Measurements from ENCODE around the gene SCYL1. TPM values are rescaled to one million over a fixed set of nuclear protein-coding genes. Genes with fewer than 3 reads are reported as not detected.

The SCYL1 gene
- total RNA-seq, 1 experiment from 2014 or later: 54.7 TPM

DNA sequence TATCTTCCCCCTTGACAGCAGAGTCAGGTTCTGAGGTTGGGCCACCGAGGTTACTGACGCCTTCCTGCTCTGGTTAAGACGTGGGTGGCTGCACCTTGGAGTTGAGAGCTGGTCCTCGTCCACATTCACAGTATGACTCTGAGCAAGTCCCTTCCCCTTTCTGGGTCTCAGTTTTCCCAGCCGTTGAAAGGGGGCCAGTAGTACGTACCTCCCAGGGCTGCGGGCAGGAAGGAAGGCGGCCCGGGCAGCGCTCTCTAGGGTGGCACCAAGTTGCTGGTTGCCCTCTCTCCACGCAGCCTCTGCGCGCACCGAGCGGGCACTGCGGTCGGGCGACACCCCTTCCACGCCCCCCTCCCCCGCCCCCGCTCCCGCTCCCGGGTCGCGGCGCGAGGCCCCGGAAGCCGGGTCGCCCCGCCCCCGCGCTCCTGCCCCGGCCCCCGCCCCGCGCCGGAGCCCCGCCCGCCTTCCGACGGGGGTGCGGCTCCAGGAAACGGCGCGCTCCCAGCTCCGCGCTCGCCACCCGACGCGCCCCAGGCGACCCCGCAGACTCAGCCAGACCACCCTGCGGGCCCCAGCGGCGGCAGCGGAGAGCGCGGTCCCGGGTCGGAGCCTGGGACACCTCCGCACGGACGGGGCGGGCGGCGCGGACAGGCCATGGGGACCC, 50.8 kb downstream of the SCYL1 start, which contains the start of gene EHBP1L1:
Gene EHBP1L1, plus strand, starts transcription at position 486 of the 664 bp plus-strand sequence. CDS start 250 bp downstream, outside the sequence.
- H3K27me3 Mint-ChIP-seq (ENCODE audit: low read depth): peaks cover 31% of the 10 kb centered on the region
- H3K23ac ChIP-seq (ENCODE audit: insufficient read length, low read depth, low read length): no peak within 1 kb of the TSS
- H4K5ac ChIP-seq (ENCODE audit: insufficient read length, low read depth, low read length): no peak within 1 kb of the TSS
- peaks cover 27 to 49% of the 10 kb centered on the region in 2 experiments for H3K4me1 Mint-ChIP-seq
- WGBS (ENCODE audit: extremely low coverage, insufficient read length, low lambda C conversion rate): no CpG with 5 or more reads among the region's 69 CpGs
- H2BK15ac ChIP-seq (ENCODE audit: low read depth, low read length): no peak within 1 kb of the TSS; the same call in 1 of the 2 replicates
- no peak within 1 kb of the TSS; a peak in 1 of 7 replicates for H3K27ac Mint-ChIP-seq
- H3K4me3 Mint-ChIP-seq: peak within 1 kb of the TSS; percentile 63 to 86
- H3K18ac ChIP-seq (ENCODE audit: insufficient read length, low read depth, low read length): no peak within 1 kb of the TSS
- H2BK120ac ChIP-seq (ENCODE audit: low read depth, low read length, poor library complexity, severe bottlenecking): no peak within 1 kb of the TSS
- H2BK5ac ChIP-seq (ENCODE audit: insufficient read length, low read length): no peak within 1 kb of the TSS
- H3K56ac ChIP-seq (ENCODE audit: insufficient read length, low read depth, low read length): no peak within 1 kb of the TSS
- peaks cover 3 to 7% (median 4%) of the 10 kb centered on the region in 3 experiments; a peak in 4 of 7 replicates for H3K36me3 Mint-ChIP-seq (ENCODE audit: insufficient read depth in 1 of 3, low read depth in 3 of 3)
- H3K4me2 ChIP-seq (ENCODE audit: insufficient read depth, insufficient read length, low read length): peak within 1 kb of the TSS; percentile 60
- no peak within 1 kb of the TSS for H2BK12ac ChIP-seq (ENCODE audit: insufficient read length, low read depth, low read length)
- H3K27ac ChIP-seq (ENCODE audit: insufficient read length, low read depth, low read length): no peak within 1 kb of the TSS
- no peak within 1 kb of the TSS for H3K9ac ChIP-seq (ENCODE audit: extremely low read depth, insufficient read length, low read length)
- H3K9me3 Mint-ChIP-seq: no peaks in the 10 kb centered on the region
- H2BK20ac ChIP-seq (ENCODE audit: low read depth, low read length, poor library complexity, severe bottlenecking): no peak within 1 kb of the TSS
- peak within 1 kb of the TSS; percentile 41; the same call in 1 of the 2 replicates for H3K14ac ChIP-seq (ENCODE audit: insufficient read depth, low read length)
- no peaks in the 10 kb centered on the region for H3K9me3 ChIP-seq (ENCODE audit: control insufficient read depth, low read depth, low read length)
- no peaks in the 10 kb centered on the region for H4K20me1 ChIP-seq (ENCODE audit: control insufficient read depth, insufficient read depth, insufficient read length)
- no peaks in the 10 kb centered on the region; the same call in 1 of the 2 replicates for H3K79me2 ChIP-seq (ENCODE audit: insufficient read depth, low read length)
- no peak within 1 kb of the TSS for H3K4ac ChIP-seq (ENCODE audit: low read depth, low read length)
- no peak for TF ChIP-seq CTCF (conservative IDR thresholded peaks at IDR 0.05)
- H4K8ac ChIP-seq (replicated peaks; ENCODE audit: insufficient read length, low read depth, low read length): no peak within 1 kb of the TSS
- H3T11ph ChIP-seq (ENCODE audit: low read length): no peak within 1 kb of the TSS
- peaks cover 13% of the 10 kb centered on the region for H3K23me2 ChIP-seq (ENCODE audit: insufficient read length, low read depth, low read length, poor library complexity, severe bottlenecking)
- H2AFZ ChIP-seq (ENCODE audit: low read length): no peak within 1 kb of the TSS
- no peaks in the 10 kb centered on the region; the same call in 1 of the 2 replicates for H3K4me1 ChIP-seq (ENCODE audit: insufficient read depth, low read length)
- peaks cover 8% of the 10 kb centered on the region; the same call in 1 of the 2 replicates for H3K27me3 ChIP-seq (ENCODE audit: insufficient read depth, low read length)
- H3K79me1 ChIP-seq (ENCODE audit: insufficient read depth, low read depth, low read length, poor library complexity, severe bottlenecking): peaks cover 3% of the 10 kb centered on the region
- H4K91ac ChIP-seq (ENCODE audit: insufficient read length, low read depth, low read length): no peak within 1 kb of the TSS
- no peak for DNase-seq
- H2AK5ac ChIP-seq (ENCODE audit: insufficient read length, low read length): no peak within 1 kb of the TSS
